GM12801 (cell line): ENCODE measurements around the gene SERPINA5.

Experiments
- TF ChIP-seq, protein P1 (sequence below): IDR thresholded peaks from one replicate; pipeline ENCODE4 v1.5.1; 2011; ENCODE audit warnings: control low read depth; ENCODE audit not compliant: insufficient read length; ENCODE audit errors: extremely low read depth

Gene SERPINA5

DNA sequence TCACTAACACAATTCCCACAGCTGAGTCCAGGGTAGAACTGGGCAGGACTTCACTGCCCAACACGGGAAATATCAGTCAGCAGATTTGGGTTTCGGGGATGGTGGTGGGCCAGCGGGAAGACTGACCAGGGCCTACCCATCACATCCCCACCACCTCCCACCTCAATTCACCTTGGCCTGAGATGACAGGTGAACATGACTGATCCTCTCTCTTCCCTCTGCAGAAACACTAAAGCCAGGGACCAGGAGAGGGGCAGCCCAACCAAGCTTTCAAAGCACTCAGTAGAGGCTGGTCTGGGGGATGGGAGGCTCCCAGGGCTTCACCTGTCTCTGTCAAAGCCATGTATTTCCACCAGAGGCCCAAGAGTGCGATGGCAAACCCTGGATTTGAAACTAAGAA, 2.3 kb downstream of the SERPINA5 start:
- TF ChIP-seq, protein P1, sequence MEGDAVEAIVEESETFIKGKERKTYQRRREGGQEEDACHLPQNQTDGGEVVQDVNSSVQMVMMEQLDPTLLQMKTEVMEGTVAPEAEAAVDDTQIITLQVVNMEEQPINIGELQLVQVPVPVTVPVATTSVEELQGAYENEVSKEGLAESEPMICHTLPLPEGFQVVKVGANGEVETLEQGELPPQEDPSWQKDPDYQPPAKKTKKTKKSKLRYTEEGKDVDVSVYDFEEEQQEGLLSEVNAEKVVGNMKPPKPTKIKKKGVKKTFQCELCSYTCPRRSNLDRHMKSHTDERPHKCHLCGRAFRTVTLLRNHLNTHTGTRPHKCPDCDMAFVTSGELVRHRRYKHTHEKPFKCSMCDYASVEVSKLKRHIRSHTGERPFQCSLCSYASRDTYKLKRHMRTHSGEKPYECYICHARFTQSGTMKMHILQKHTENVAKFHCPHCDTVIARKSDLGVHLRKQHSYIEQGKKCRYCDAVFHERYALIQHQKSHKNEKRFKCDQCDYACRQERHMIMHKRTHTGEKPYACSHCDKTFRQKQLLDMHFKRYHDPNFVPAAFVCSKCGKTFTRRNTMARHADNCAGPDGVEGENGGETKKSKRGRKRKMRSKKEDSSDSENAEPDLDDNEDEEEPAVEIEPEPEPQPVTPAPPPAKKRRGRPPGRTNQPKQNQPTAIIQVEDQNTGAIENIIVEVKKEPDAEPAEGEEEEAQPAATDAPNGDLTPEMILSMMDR, result no peak

GRCh38 chr14:94584591-94585280, 3.5 kb downstream of the SERPINA5 start:
- TF ChIP-seq, protein P1, result no peak

DNA sequence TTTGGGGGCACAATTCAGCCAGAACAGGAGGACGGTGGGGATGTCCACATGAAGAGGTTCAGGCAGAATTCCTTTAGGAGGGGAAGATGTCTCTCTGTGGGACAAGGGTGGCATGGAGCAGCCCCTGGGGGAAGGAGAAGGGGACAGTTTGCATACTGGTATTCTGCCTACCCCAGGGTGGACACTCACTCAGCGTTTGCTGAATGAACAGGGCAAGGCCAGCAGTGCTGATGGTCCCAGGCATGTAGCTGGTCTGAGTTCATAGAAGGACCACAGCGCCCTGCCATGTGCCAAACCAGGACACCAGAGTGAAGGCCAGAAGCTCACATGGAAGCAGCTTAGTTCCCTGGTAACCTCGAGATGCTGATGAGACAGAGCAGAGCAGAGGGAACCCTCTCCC, 5.4 kb downstream of the SERPINA5 start:
- TF ChIP-seq, protein P1, result no peak

GRCh38 chr14:94588311-94588710, 7.1 kb downstream of the SERPINA5 start:
- TF ChIP-seq, protein P1, result no peak

- TF ChIP-seq, protein P1, result no peak
Observed at GRCh38 chr14:94591073-94591472, 9.8 kb downstream of the SERPINA5 start.

GRCh38 chr14:94591871-94592270, 10.6 kb downstream of the SERPINA5 start:
- TF ChIP-seq, protein P1, result no peak

GRCh38 chr14:94592457-94592856, 11.2 kb downstream of the SERPINA5 start:
- TF ChIP-seq, protein P1, result no peak

GRCh38 chr14:94593376-94593748, 12.1 kb downstream of the SERPINA5 start:
- TF ChIP-seq, protein P1, result no peak
